Suprapubic skin (tissue), 4 donors: ENCODE data around the gene CHST8. TPM values are rescaled to one million over a fixed set of nuclear protein-coding genes. Genes with fewer than 3 reads are reported as not detected.

Experiments
- DNase-seq, 2 donors: peaks; one replicate each; pipeline ENCODE4 v3.0.0-alpha.2; 2019; ENCODE audit warnings: low spot score in 2 of 2
- H3K27ac ChIP-seq: fragments of 200-600 bp; sonication (generic); one replicate; pipeline ENCODE4 v1.5.1; 2019
- H3K27me3 ChIP-seq: fragments of 200-600 bp; sonication (generic); one replicate; pipeline ENCODE4 v1.5.1; 2019
- H3K36me3 ChIP-seq: fragments of 200-600 bp; sonication (generic); one replicate; pipeline ENCODE4 v1.5.1; 2019
- H3K4me1 ChIP-seq: fragments of 200-600 bp; sonication (generic); one replicate; pipeline ENCODE4 v1.5.1; 2019
- H3K4me3 ChIP-seq: fragments of 200-600 bp; sonication (generic); one replicate; pipeline ENCODE4 v1.5.1; 2019; ENCODE audit warnings: mild to moderate bottlenecking
- H3K9me3 ChIP-seq: fragments of 200-600 bp; sonication (generic); one replicate; pipeline ENCODE4 v1.5.1; 2019
- CTCF ChIP-seq, 2 donors: fragments of 200-600 bp in 1 of 2; fragments of 450-650 bp in 1 of 2; sonication (generic) in 1 of 2; IDR thresholded peaks; one replicate each; pipeline ENCODE4 v1.5.1; 2016 to 2019; ENCODE audit warnings: antibody characterized with exemption in 2 of 2, mild to moderate bottlenecking in 1 of 2, moderate library complexity in 1 of 2
- EP300 ChIP-seq: sonication (generic); formaldehyde crosslinking; IDR thresholded peaks from one replicate; pipeline ENCODE4 v1.6.1; 2017; ENCODE audit warnings: antibody characterized with exemption
- POLR2A ChIP-seq, 2 donors: fragments of 450-650 bp; IDR thresholded peaks; one replicate each; pipeline ENCODE4 v1.6.1; 2017; ENCODE audit warnings: antibody characterized with exemption in 2 of 2, mild to moderate bottlenecking in 2 of 2, moderate library complexity in 2 of 2
- POLR2AphosphoS5 ChIP-seq, 3 donors: sonication (generic); formaldehyde crosslinking; IDR thresholded peaks; one replicate each; pipeline ENCODE4 v1.6.1; 2017; ENCODE audit warnings: antibody characterized with exemption in 3 of 3
- WGBS: methylation state at CpG from one replicate; pipeline ENCODE4 v1.1.5; 2018; 5-methylcytosine and 5-hydroxymethylcytosine counted together
- total RNA-seq, 4 donors: library from RNA; depleted of rRNA; stranded (reverse); fragments of >200 nt; gene quantifications; one replicate each; pipeline ENCODE4 v1.1.0, GENCODE V29; 2016

Gene CHST8
- total RNA-seq, 4 donors from 2014 or later, result 0.36 TPM; not detected in 3

- WGBS, result no CpG with 5 or more reads among the region's 5 CpGs
- Histone ChIP-seq H3K4me1 (no peaks in the 10 kb centered on the region), H3K36me3 (no peaks in the 10 kb centered on the region), H3K27me3 (peaks cover 32% of the 10 kb centered on the region), H3K4me3 (no peak overlapping the region), H3K9me3 (no peaks in the 10 kb centered on the region), H3K27ac (no peak overlapping the region)
- no peak for DNase-seq
- TF ChIP-seq POLR2AphosphoS5 (IDR thresholded peaks at IDR 0.05) (no peak), EP300 (no peak), POLR2A (IDR thresholded peaks at IDR 0.05) (no peak), CTCF (IDR thresholded peaks at IDR 0.05) (no peak)
Observed at GRCh38 chr19:33751436-33751770, 129.7 kb downstream of the CHST8 start.

- Histone ChIP-seq H3K9me3 (no peaks in the 10 kb centered on the region), H3K27ac (no peak overlapping the region), H3K27me3 (peaks cover 34% of the 10 kb centered on the region), H3K4me1 (no peaks in the 10 kb centered on the region), H3K36me3 (no peaks in the 10 kb centered on the region), H3K4me3 (no peak overlapping the region)
- WGBS, result 67% methylated on average over 21 of the region's 27 CpGs
- TF ChIP-seq EP300 (no peak), CTCF (IDR thresholded peaks at IDR 0.05) (no peak), POLR2A (IDR thresholded peaks at IDR 0.05) (no peak), POLR2AphosphoS5 (IDR thresholded peaks at IDR 0.05) (no peak)
- DNase-seq, result no peak
Observed at GRCh38 chr19:33752018-33752800, 130.5 kb downstream of the CHST8 start.

- Histone ChIP-seq H3K27ac (no peak overlapping the region), H3K4me1 (no peaks in the 10 kb centered on the region), H3K36me3 (no peaks in the 10 kb centered on the region), H3K4me3 (no peak overlapping the region), H3K27me3 (peaks cover 27% of the 10 kb centered on the region), H3K9me3 (no peaks in the 10 kb centered on the region)
- 89% methylated on average over 6 of the region's 6 CpGs for WGBS
- no peak for TF ChIP-seq POLR2AphosphoS5 (IDR thresholded peaks at IDR 0.05)
- no peak for TF ChIP-seq CTCF (IDR thresholded peaks at IDR 0.05)
- TF ChIP-seq POLR2A (IDR thresholded peaks at IDR 0.05), result no peak
- TF ChIP-seq EP300, result no peak
- no peak for DNase-seq
Observed at GRCh38 chr19:33752945-33753344, 131.2 kb downstream of the CHST8 start.

GRCh38 chr19:33754361-33754760 is 132.6 kb downstream of the CHST8 start:
- no peak for TF ChIP-seq EP300
- TF ChIP-seq POLR2AphosphoS5 (IDR thresholded peaks at IDR 0.05), result no peak
- Histone ChIP-seq H3K4me3 (no peak overlapping the region), H3K27me3 (peaks cover 16% of the 10 kb centered on the region)

GRCh38 chr19:33755099-33756035 is 133.6 kb downstream of the CHST8 start:
- Histone ChIP-seq H3K4me3 (no peak overlapping the region), H3K27me3 (peaks cover 16% of the 10 kb centered on the region), H3K36me3 (no peaks in the 10 kb centered on the region), H3K4me1 (no peaks in the 10 kb centered on the region), H3K9me3 (no peaks in the 10 kb centered on the region), H3K27ac (no peak overlapping the region)
- WGBS, result 42% methylated on average over 19 of the region's 26 CpGs
- DNase-seq, result no peak
- no peak for TF ChIP-seq EP300
- no peak for TF ChIP-seq POLR2A (IDR thresholded peaks at IDR 0.05)
- TF ChIP-seq POLR2AphosphoS5 (IDR thresholded peaks at IDR 0.05), result no peak
- TF ChIP-seq CTCF (IDR thresholded peaks at IDR 0.05), result no peak

More at GRCh38 chr19:33754361-33754760, 132.6 kb downstream of the CHST8 start:
- WGBS, result 66% methylated on average over 5 of the region's 7 CpGs
- Histone ChIP-seq H3K9me3 (no peaks in the 10 kb centered on the region), H3K27ac (no peak overlapping the region), H3K36me3 (no peaks in the 10 kb centered on the region), H3K4me1 (no peaks in the 10 kb centered on the region)
- DNase-seq, result no peak
